ENCODE results near the gene ACSS1. TPM values are rescaled to one million over a fixed set of nuclear protein-coding genes. Genes with fewer than 3 reads are reported as not detected.

Gene ACSS1
- total RNA-seq, 1 experiment from 2014 or later = 0.51 TPM

- CTCF ChIA-PET = no interaction called here
- BruUV-seq (replicated peaks) = no TSS peak
- H3K4me3 Mint-ChIP-seq (ENCODE audit: unreplicated experiment) = no peak overlapping the region
- DNase-seq (ENCODE audit: unreplicated experiment) = no peak
- no peaks in the 10 kb centered on the region for H3K27me3 Mint-ChIP-seq (ENCODE audit: insufficient read depth, unreplicated experiment)
- no peaks in the 10 kb centered on the region for H3K9me3 Mint-ChIP-seq (ENCODE audit: unreplicated experiment)
- intact Hi-C loops (cut with micrococcal nuclease) = no loop called here
- H3K27ac Mint-ChIP-seq (ENCODE audit: low read depth, unreplicated experiment) = no peak overlapping the region
- H3K4me1 Mint-ChIP-seq (ENCODE audit: insufficient read depth, unreplicated experiment) = no peaks in the 10 kb centered on the region
- POLR2A ChIA-PET = interaction anchor here (0.7 to 1.0 kb wide), 2 partner anchors 31 to 62 kb away, joined by 3 read pairs; no protein-coding TSS in a partner anchor
- peaks cover 54% of the 10 kb centered on the region for H3K36me3 Mint-ChIP-seq (ENCODE audit: insufficient read depth, unreplicated experiment)
- TF ChIP-seq, protein P1, sequence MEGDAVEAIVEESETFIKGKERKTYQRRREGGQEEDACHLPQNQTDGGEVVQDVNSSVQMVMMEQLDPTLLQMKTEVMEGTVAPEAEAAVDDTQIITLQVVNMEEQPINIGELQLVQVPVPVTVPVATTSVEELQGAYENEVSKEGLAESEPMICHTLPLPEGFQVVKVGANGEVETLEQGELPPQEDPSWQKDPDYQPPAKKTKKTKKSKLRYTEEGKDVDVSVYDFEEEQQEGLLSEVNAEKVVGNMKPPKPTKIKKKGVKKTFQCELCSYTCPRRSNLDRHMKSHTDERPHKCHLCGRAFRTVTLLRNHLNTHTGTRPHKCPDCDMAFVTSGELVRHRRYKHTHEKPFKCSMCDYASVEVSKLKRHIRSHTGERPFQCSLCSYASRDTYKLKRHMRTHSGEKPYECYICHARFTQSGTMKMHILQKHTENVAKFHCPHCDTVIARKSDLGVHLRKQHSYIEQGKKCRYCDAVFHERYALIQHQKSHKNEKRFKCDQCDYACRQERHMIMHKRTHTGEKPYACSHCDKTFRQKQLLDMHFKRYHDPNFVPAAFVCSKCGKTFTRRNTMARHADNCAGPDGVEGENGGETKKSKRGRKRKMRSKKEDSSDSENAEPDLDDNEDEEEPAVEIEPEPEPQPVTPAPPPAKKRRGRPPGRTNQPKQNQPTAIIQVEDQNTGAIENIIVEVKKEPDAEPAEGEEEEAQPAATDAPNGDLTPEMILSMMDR (IDR thresholded peaks at IDR 0.05; ENCODE audit: unreplicated experiment) = no peak
Observed at GRCh38 chr20:24958506-24959385, 99.2 kb downstream of the ACSS1 start.

- DNase-seq (ENCODE audit: unreplicated experiment) = no peak
- peaks cover 44% of the 10 kb centered on the region for H3K36me3 Mint-ChIP-seq (ENCODE audit: insufficient read depth, unreplicated experiment)
- no peaks in the 10 kb centered on the region for H3K27me3 Mint-ChIP-seq (ENCODE audit: insufficient read depth, unreplicated experiment)
- TF ChIP-seq, protein P1 (IDR thresholded peaks at IDR 0.05; ENCODE audit: unreplicated experiment) = no peak
- ChIA-PET CTCF (no interaction called here), POLR2A (no interaction called here)
- intact Hi-C loops (cut with micrococcal nuclease) = no loop called here
- BruUV-seq (replicated peaks) = no TSS peak
- no peaks in the 10 kb centered on the region for H3K9me3 Mint-ChIP-seq (ENCODE audit: unreplicated experiment)
- no peaks in the 10 kb centered on the region for H3K4me1 Mint-ChIP-seq (ENCODE audit: insufficient read depth, unreplicated experiment)
- H3K4me3 Mint-ChIP-seq (ENCODE audit: unreplicated experiment) = no peak overlapping the region
- no peak overlapping the region for H3K27ac Mint-ChIP-seq (ENCODE audit: low read depth, unreplicated experiment)
Observed at GRCh38 chr20:24957326-24958016, 100.5 kb downstream of the ACSS1 start.

Other genes with a start within 250 kb of the ACSS1 start
- gene CST7, start 108.9 kb downstream of the ACSS1 start, total RNA-seq (2022) = not detected in 2 replicates
- gene APMAP, start 65.4 kb downstream of the ACSS1 start, total RNA-seq (2022) = 75.3 and 104 TPM in 2 replicates
- not detected in 2 replicates for gene VSX1, start 24.0 kb upstream of the ACSS1 start, total RNA-seq (2022)
- 98.0 and 99.5 TPM in 2 replicates for gene ENTPD6, start 137.6 kb upstream of the ACSS1 start, total RNA-seq (2022)
- gene PYGB, start 189.9 kb upstream of the ACSS1 start, total RNA-seq (2022) = 375 and 435 TPM in 2 replicates

Measured in MCF 10A (cell line).